ENCODE results near the gene ST6GAL1. TPM values are rescaled to one million over a fixed set of nuclear protein-coding genes. Genes with fewer than 3 reads are reported as not detected.

The ST6GAL1 gene
- total RNA-seq, 1 experiment from 2014 or later, result 25.6 TPM

DNA sequence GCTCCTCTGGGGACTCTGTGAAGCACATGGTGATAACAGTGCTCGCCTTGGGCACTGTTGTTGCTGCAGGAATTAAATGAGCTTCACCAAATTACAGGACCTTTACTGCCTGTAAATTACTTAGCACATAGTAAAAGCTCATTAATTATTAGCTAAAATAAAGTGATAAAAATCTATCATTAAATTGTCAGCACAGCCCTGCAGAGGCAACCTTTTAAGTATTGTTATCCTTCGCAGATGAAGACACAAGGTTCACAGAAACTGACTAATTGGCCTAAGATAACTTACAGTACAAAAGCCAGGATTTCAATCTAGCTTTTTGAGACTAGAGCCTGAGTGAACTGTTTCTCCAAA, 96.0 kb downstream of the ST6GAL1 start:
- intact Hi-C loops (cut with micrococcal nuclease; ENCODE audit: unreplicated experiment), result no loop called here
- H3K36me3 ChIP-seq (ENCODE audit: low read depth), result no peaks in the 10 kb centered on the region
- H3K79me2 ChIP-seq (ENCODE audit: low read depth), result no peaks in the 10 kb centered on the region
- H3K27ac ChIP-seq, result no peak overlapping the region
- no peak for DNase-seq
- H3K4me3 ChIP-seq, result no peak overlapping the region
- BruUV-seq (replicated peaks), result no TSS peak
- H3F3A ChIP-seq (ENCODE audit: insufficient read depth, low read depth), result no peaks in the 10 kb centered on the region
- H3K4me2 ChIP-seq, result no peak overlapping the region
- no peaks in the 10 kb centered on the region for H3K27me3 ChIP-seq (ENCODE audit: insufficient read depth, low read depth)
- no peaks in the 10 kb centered on the region for H3K9me2 ChIP-seq (ENCODE audit: insufficient read depth)
- CTCF ChIA-PET, result no interaction called here
- H3K9me3 ChIP-seq (ENCODE audit: insufficient read depth, low read depth), result no peaks in the 10 kb centered on the region
- TF ChIP-seq, protein P1, sequence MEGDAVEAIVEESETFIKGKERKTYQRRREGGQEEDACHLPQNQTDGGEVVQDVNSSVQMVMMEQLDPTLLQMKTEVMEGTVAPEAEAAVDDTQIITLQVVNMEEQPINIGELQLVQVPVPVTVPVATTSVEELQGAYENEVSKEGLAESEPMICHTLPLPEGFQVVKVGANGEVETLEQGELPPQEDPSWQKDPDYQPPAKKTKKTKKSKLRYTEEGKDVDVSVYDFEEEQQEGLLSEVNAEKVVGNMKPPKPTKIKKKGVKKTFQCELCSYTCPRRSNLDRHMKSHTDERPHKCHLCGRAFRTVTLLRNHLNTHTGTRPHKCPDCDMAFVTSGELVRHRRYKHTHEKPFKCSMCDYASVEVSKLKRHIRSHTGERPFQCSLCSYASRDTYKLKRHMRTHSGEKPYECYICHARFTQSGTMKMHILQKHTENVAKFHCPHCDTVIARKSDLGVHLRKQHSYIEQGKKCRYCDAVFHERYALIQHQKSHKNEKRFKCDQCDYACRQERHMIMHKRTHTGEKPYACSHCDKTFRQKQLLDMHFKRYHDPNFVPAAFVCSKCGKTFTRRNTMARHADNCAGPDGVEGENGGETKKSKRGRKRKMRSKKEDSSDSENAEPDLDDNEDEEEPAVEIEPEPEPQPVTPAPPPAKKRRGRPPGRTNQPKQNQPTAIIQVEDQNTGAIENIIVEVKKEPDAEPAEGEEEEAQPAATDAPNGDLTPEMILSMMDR (conservative IDR thresholded peaks at IDR 0.05), result no peak
- TF ChIP-seq EZH2 (IDR thresholded peaks at IDR 0.05; ENCODE audit: low read depth), result no peak
- POLR2A ChIA-PET (ENCODE audit: unreplicated experiment), result interaction anchor here (0.6 kb wide), 1 partner anchor 1153 kb away, joined by 4 read pairs; no protein-coding TSS in a partner anchor
- H3K4me1 ChIP-seq (replicated peaks; ENCODE audit: insufficient read depth), result no peaks in the 10 kb centered on the region
- H2AFZ ChIP-seq, result no peak overlapping the region
- H4K20me1 ChIP-seq (ENCODE audit: insufficient read depth), result no peaks in the 10 kb centered on the region

DNA sequence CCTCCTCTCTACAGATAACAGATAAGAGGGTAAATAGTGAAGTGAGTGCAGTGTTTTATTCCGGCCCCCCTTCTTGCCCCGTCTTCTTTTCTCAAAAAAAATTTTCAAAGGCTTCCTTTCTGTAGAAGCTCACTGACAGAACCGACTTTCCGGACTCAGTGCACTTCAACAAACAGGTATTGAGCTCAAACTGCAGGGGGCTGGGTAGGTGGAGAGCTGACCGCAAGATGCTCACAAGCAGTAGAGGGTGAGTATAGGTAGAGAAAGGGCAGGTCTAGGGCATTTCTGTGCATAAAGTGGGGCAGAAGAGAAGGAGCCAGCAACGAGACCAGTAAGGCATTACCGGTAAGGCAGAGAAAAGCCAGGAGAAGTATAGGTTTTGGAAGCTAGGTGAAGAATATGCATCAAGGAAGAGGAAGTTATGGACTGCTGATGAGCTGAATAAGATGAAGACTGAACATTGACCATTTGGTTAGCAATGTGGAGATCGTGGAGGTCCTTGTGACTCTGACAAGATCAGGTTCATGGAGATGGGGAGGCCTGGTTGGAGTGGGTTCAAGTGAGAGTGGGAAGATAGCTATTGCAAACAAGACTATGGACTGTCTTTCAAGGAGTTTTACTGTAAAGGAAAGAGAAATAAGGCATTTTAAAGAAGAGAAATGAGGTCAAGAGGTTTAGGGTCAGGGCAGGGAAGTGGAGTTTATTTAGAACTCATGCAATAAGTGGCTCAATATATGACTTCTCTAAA, 97.4 kb downstream of the ST6GAL1 start:
- H3K27me3 ChIP-seq (ENCODE audit: insufficient read depth, low read depth), result no peaks in the 10 kb centered on the region
- BruUV-seq (replicated peaks), result no TSS peak
- no peak overlapping the region for H3K27ac ChIP-seq
- no peaks in the 10 kb centered on the region for H3F3A ChIP-seq (ENCODE audit: insufficient read depth, low read depth)
- no peaks in the 10 kb centered on the region for H3K9me3 ChIP-seq (ENCODE audit: insufficient read depth, low read depth)
- no peak for DNase-seq
- ChIA-PET CTCF (no interaction called here), POLR2A (ENCODE audit: unreplicated experiment) (no interaction called here)
- H3K36me3 ChIP-seq (ENCODE audit: low read depth), result no peaks in the 10 kb centered on the region
- H3K79me2 ChIP-seq (ENCODE audit: low read depth), result no peaks in the 10 kb centered on the region
- H2AFZ ChIP-seq, result no peak overlapping the region
- H3K4me2 ChIP-seq, result no peak overlapping the region
- H3K9me2 ChIP-seq (ENCODE audit: insufficient read depth), result no peaks in the 10 kb centered on the region
- intact Hi-C loops (cut with micrococcal nuclease; ENCODE audit: unreplicated experiment), result no loop called here
- H3K4me3 ChIP-seq, result no peak overlapping the region
- no peak for TF ChIP-seq EZH2 (IDR thresholded peaks at IDR 0.05; ENCODE audit: low read depth)
- TF ChIP-seq, protein P1 (conservative IDR thresholded peaks at IDR 0.05), result no peak
- no peaks in the 10 kb centered on the region for H4K20me1 ChIP-seq (ENCODE audit: insufficient read depth)
- H3K4me1 ChIP-seq (replicated peaks; ENCODE audit: insufficient read depth), result no peaks in the 10 kb centered on the region

DNA sequence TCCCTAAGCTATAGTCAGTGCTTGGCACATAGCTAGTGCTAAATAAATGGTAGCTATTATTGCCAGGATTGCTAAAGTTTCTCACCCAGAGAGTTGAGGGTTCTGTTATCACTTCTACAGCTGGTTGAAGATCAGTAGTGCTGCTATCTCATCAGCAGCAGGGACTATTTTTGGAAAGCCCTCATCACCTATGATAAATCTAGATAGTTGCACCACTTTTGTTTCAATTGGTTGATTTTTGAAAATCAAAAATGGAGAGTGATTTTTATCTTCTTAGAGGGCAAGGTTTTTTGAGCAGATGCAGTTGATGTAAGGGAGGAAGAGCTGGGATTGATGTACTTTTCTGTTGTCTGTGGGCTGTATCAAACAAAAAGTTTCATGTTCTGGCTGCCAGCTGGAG, 101.6 kb downstream of the ST6GAL1 start:
- TF ChIP-seq, protein P1 (conservative IDR thresholded peaks at IDR 0.05), result no peak
- no peak for TF ChIP-seq EZH2 (IDR thresholded peaks at IDR 0.05; ENCODE audit: low read depth)
- POLR2A ChIA-PET (ENCODE audit: unreplicated experiment), result interaction anchor here (0.6 kb wide), 1 partner anchor 66 kb away, joined by 4 read pairs; no protein-coding TSS in a partner anchor
- no TSS peak for BruUV-seq (replicated peaks)

More for the DNA sequence above, 101.6 kb downstream of the ST6GAL1 start:
- Histone ChIP-seq H4K20me1 (ENCODE audit: insufficient read depth) (no peaks in the 10 kb centered on the region), H3K27me3 (ENCODE audit: insufficient read depth, low read depth) (no peaks in the 10 kb centered on the region), H3K4me3 (no peak overlapping the region), H3K27ac (no peak overlapping the region), H3K9me3 (ENCODE audit: insufficient read depth, low read depth) (no peaks in the 10 kb centered on the region; the same call in 1 of the 2 replicates), H3F3A (ENCODE audit: insufficient read depth, low read depth) (no peaks in the 10 kb centered on the region), H3K79me2 (ENCODE audit: low read depth) (no peaks in the 10 kb centered on the region), H3K9me2 (ENCODE audit: insufficient read depth) (no peaks in the 10 kb centered on the region), H2AFZ (no peak overlapping the region), H3K4me2 (no peak overlapping the region), H3K36me3 (ENCODE audit: low read depth) (no peaks in the 10 kb centered on the region), H3K4me1 (replicated peaks; ENCODE audit: insufficient read depth) (no peaks in the 10 kb centered on the region)
- DNase-seq, result no peak
- intact Hi-C loops (cut with micrococcal nuclease; ENCODE audit: unreplicated experiment), result no loop called here
- CTCF ChIA-PET, result no interaction called here

Measured in PC-9 (cell line).